Dedifferentiated amniotic fluid mesenchymal stem cell (primary cell): ENCODE measurements around the gene UGT3A1.
"Not testable (repeated sequence)": the region's sequence is repeated elsewhere in the genome, so short reads cannot be mapped to it uniquely, and the experiment has no call there.

Experiments used
- DNase-seq: peaks from one replicate; pipeline ENCODE4 v3.0.0-alpha.2; 2016; ENCODE audit errors: extremely low spot score

Gene UGT3A1

DNA sequence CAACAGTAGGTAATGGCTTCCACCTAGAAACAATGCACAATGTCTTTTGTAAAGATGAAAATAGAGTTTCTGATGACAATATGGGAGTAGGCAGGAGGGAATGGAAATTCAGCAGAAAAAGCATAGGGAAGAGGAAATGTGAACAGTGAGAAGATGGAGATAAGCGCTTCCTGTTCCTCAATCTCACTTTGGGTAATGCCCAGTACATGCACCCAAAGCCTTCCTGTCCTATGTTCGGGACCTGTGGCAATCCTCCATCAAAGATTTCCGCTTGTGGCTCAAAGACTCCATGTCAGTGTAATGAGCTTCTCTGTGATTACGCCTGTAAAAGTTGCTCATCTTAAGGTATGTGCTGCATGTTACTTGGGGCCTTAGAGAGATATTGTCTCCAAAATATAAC is 2.7 kb downstream of the UGT3A1 start:
- no peak for DNase-seq

DNA sequence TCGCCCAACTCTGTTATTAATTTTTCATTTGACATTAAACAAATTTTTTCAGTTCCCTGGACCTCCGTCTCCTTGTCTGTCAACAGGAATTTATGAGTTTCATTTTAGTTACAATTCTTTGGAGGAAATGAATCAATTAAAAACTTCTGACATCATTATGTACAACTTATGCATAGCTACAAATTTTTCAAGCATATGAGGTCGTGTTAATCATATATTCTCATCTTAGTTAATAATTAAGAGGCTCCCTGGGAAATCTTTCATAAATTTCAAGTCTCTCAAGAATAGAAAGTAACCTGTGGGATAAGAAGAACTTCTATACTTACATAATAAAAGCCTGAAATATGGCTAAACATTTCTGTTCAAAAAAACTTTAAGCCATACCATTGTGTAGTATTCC is 3.4 kb downstream of the UGT3A1 start:
- no peak for DNase-seq

DNA sequence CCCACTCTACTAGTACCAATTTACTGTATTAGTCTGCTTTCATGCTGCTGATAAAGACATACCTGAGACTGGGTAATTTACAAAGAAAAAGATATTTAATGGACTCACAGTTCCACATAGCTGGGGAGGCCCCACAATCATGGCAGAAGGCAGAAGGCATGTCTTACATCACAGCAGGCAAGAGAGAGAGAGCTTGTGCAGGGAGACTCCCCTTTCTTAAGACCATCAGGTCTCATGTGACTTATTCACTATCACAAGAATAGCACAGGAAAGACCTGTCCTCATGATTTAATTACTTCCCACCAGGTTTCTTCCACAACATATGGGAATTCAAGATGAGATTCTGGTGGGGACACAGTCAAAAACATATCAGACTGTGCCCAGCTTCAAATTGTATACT is 11.5 kb downstream of the UGT3A1 start:
- DNase-seq: no peak

DNA sequence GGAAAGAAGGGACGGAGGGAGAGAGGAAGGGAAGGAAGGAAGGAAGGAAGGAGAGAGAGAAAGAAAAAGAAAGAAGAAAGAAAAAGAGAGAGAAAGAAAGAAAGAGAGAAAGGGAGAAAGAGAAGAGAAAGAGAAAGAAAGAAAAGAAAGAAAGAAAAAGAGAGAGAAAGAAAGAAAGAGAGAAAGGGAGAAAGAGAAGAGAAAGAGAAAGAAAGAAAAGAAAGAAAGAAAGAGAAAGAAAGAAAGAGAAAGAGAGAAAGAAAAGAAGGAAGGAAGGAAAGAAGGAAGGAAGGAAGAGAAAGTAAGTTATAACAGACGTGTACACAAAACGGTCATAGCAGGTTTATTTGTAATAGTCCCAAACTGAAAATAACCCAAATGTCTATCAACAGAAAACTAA is 14.3 kb downstream of the UGT3A1 start:
- DNase-seq: not testable (repeated sequence)

DNA sequence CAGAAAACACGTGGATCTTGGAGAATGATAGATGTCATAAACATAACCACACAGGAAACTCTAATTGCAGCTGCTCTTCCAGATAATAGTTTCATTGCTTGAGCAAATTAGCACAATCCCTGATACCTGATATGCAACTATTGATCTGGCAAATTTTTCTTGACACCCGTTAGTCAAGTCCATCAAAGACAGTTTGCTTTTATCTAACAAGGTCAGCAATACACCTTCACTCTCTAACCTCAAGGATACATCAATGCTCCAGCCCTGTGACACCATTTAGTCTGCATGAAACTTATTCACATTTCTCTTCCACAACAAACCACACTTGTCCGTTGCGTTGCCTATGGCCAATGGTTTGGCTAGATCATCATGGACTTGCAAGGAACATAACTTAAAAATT is 16.6 kb downstream of the UGT3A1 start:
- DNase-seq: no peak

DNA sequence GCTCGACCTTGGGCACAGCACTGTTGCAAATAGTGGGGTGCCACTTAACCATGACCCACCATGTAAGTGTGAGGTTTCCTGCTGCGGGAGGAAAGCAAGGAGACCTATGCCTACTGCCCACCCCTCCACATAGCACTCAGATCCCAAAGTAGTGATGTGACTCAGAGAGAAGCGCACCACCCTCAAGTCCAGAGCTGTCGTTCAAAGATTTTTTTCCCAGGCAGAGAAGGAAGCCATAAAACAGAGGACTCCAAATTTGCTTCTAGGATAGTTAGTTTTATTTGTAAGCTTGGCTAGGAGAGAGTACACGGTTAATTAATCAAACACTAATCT is 19.3 kb downstream of the UGT3A1 start:
- no peak for DNase-seq

DNA sequence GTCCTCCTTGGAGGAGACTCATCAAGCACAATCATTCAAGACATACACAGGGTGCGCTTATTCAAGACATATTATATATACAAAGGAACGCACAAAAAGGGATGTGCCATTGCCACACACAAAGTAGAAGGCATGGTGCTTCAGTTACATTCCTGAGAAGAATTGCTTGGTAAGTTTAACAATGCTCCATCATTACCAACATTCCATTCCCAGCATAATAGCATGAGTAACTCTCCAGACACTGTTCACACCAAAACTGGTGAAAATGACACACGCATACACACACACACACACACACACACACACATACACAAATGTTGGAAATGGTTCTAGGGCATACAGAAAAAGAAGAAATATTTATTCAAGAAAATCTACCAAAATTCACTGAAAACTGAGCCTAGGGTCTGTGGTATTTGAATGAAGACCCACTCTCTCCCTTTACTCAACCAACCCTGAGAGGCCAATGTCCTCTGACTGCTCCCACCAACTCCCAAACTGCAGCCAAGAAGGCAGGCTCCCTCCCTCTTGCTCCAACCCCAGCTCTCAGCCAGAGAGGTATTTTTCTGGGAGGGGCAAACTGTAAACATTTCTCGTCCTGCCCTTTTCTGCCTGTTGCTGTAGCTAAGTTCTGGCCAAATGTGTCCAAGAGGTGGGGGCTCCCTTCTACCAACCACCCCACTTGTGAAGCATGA is 19.9 kb downstream of the UGT3A1 start:
- no peak for DNase-seq

DNA sequence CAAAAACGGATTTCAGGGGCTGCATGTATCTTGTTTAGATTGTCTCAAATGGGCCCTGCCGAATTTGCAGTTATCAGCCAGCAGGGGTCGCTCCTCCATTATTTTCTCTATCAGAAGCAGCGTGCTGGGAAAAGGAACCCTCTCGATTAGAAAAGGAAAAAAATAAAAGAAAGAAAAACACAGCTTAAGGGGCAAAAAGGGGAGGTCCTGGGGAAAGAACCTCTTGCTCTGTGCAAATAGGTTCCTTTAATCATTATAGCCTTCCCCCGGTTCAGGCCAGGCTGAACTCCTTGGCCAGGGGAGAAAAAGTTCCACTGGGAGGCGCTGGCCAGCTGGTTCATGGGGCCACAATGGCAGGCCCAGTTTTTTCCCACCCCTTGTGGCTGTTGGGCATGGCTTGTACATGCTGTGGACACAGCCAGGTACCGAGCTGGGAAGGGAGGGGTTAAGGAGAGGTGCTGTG is 27.8 kb downstream of the UGT3A1 start:
- DNase-seq: no peak

DNA sequence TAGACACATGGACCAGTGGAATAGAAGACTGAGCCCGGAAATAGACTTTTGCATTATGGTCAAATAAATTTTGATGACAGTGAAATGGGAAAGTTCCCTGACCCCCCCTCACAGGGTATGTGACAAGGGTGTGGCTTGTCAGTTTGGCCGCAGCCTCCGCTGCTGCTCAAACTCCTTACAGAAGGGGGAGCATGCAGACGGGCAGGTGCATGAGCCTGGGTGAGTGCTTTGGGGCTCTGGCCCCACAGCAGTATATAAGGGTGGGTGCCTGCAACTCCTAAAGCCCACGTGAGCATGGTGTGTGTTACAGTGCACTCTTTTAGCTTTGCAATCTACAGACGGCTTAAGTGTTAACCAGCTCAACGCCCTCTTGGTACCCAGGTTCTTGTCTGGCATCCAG is 30.9 kb downstream of the UGT3A1 start:
- no peak for DNase-seq

DNA sequence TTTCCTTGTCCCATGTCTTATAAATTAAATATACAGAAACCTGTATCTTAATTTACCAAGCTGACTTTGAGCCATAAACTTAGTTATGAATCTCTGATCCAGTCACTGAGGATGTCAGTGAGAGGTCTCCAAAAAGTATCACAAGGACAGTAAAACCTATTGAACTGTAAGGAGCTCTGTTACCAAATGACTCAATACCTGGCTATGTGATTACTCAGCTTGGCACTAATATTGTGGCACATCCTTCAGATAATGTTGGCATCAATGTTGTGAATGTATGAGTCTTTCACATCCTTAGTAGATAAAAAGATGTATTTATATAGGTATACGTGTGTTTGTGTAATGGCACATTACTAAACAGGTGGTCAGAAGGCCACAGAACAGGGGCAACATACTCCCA is 34.8 kb downstream of the UGT3A1 start:
- DNase-seq: no peak

DNA sequence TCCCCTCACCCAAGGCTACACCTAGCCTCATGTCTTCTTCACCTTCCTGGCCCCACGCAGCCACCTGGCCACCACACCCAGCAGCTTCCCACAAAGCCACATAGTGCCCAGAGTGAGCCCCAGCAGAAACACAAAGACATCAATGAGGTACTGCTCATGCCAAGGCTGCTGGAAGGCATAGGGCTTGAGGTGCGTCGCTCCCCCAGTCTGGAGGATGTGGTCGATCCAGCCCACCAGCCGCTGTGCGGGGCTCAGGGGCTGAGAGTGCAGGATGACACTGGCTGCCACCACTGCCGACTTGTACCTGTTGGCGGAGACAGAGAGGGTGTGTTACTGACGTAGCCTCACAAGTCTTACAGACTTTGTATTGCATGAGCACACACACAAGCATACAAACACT is 37.0 kb downstream of the UGT3A1 start:
- DNase-seq: no peak

DNA sequence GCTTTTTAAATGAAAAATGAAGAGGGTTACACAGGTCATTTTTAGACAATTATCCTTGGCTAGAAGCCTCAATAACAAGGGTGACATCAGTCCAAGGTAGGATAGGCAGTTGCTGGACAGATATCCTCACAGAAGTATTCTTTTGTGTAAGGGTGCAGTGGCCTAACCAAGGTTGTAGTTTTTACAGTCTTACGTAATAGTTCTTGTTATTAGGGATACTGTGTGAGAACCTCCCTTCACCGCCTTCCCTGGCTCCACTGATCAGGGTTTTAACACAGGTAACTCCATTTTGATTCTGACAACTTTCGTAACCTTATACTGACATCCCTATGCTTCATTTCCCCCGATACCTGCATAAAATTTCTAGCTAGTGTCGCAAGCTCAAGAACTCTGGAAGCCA is 44.1 kb downstream of the UGT3A1 start:
- DNase-seq: no peak

DNA sequence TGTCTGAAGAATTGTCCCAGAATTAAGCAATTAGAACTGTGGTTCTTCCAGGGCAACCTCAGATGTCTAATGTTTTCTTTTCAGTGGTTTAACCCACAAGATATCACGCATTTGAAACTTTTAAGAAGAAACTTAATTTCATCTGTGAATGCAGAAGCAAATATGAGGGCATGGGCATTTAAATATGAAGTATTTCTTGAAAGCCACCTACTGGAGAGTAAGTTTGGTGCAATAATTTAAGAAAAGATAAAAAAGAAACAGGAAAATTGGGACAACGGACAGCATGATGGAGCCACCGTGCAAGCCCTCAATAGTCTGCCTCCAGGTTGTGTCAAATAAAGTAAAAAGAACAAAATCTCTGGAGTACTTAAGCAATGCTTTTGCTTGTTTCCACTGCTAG is 51.6 kb downstream of the UGT3A1 start:
- DNase-seq: no peak

DNA sequence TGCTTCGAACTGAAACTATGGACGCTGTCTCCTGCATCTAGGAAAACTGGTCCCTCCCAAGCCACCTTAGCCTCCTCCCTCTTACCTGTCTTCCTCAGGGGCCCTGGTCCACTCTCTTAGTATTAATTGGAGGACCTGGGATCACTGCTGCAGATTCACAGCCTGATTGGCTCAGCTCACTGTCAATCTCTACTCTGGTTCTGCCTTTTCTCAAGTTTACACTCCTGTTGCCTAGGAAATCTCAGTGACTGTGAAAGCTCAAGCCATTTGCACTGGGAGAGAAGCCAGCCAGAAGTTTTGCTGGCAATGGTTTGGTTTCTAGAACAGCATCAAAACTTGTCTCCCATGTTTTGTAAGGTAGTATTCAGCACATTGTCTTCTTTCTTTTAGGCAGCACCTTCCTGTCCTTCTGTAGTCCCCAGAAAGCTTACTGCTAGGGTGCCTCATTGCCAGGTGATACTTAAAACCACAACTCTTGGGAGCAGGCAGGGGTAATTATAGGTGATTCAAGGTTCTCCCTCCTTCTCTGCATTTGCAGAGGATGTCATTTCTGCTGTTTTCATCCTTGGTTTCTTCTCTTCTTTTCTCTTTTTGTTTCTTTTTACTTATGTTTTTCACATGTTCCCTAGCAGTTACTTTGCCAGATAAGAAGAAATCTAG is 52.5 kb downstream of the UGT3A1 start, which contains the start of gene CAPSL:
CAPSL (minus strand) TSS at position 55 of the 660 bp plus-strand sequence. CDS start 17,502 bp downstream, outside the sequence.
- DNase-seq: peak; percentile 74

DNA sequence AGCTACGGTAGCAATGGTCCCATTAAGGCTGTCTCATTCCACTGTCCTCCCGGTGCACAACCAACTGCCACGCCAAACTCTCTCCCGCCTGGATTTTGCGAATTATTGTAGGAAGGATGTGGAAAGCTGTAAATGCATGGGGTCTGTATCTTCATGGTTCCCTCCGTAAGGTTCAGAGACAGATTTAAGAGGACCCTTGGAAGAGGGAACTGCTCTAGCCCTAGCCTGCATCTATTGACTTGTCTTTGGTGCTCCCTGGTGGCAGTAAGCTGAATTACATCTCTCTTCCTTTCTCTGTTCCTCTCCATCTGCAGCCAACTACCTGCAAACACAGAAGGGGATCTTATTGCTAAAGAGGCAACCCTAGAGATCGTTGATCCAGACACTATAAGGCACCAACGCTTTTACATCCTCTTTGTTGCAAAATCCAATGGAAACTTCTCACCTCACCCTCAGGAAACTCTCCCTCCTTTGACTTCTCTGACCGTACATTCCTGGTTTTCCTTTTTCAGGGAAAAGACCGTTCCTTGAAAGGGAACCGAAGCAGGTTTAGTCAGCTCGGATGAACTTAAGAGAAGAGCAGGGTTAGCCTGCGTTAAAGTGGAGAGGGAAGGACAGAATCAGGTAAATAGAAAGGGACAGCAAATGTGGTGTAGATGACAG is 64.7 kb downstream of the UGT3A1 start:
- peak; percentile 47 for DNase-seq

DNA sequence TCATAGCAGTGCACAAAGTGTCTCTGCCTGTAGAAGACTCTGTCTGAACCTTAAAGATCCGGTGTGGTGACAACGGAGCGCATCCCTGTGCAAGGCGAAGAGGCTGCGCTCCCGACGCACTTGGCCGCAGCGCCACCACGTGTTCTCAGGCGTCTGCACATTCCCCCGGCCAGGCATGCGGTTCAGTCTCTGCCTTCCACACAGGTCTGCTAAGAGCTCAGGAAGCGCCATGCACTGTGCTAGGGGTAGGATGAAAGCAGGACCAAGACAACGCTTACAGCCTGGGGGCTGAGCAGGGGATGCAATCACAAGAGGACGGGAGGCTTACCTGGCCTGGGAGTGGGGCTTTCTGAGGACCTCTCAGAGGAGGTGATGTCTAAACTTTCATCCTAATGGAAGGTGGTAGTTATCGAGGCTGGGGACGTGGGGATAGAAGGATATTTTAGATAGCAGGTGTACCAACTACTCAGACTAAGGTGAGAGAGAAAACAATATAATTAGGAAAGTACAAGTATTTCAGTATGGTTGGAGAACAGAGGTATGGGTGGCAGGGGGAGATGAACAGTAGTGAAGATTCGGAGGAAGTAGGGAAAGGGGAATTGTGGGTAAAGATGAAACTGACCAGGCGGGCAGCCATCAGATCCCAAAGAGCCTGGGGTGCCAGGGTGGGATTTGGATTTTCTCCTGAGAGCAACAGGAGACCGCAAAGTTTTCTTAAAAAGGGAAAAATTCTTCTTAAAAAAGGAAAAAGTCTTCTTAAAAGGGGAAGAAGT is 66.1 kb downstream of the UGT3A1 start:
- DNase-seq: peak; percentile 45

DNA sequence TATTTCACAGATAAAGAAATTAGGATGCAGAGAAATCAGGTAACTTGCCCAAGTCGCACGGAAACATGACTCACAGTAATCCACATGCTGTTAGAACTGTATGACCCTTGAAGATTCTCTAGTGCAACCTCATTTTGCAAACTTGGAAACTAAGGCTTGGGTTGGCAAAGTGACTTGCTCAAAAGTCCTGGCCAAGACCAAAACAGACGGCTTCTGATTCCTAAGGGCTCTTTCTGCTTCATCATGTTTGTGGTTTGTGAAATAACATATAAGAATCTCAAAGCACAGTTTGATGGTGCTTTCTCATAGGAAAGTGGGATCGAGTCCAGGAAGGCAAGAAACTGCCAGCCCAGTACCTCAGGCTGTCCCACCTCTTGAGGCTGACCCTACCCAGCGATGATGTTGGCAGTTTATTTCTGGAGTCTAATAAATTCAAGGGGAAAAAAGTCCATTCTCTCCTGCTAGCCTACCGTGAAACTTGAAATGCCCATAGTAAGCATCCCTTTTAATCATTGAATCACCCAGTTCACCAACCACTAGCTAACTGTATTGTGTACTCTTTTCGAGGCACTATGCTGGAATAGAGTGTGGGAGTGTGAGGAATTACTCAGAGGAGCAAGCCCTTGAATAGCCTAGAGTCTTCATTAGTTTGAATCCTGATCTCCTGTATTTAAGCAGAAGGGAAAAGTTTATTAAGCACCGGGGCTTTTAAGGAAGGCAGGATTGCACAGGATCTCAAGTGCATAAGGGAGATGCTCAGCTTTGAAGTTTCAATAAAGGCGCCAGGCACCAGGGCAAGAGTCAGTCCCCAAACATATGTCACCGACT is 66.9 kb downstream of the UGT3A1 start:
- DNase-seq: peak; percentile 56

DNA sequence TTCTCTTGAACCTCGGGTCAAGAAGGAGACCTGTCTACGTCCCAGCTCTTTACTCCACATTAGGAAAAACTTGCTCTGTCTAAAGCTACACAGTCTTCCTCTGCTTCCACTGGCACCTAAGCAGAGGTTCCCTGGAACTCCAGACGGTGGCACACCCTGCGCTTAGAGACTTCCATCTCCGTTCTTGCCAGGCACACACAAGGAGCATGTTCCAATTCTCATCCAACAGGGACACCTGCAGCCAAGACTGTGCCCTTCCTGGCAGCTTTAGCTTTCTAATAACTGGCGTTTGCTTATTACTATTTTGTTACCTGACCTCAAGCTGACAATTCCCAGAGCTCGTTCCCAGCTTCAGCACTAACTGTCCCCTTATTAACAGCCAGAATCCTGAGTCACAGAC is 68.7 kb downstream of the UGT3A1 start:
- DNase-seq: no peak

DNA sequence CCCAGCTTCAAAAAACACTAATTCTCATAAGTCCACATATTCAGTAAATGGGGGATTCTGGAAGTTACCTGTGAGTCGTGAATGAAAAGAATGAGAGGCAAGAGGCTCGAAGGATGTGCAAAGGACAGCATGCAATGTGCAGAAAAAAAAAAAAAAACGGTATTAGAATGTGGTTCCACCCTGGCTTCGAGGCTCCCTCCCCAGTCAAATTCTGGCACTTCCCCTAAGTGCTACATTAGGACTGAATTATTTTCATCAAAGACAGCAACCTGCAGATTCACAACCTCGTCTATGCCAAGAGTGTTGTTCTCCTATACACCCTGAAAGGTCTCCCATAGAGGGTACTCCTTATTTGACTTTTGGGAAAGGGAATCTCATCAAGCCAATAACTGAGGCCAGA is 69.3 kb downstream of the UGT3A1 start:
- DNase-seq: no peak

DNA sequence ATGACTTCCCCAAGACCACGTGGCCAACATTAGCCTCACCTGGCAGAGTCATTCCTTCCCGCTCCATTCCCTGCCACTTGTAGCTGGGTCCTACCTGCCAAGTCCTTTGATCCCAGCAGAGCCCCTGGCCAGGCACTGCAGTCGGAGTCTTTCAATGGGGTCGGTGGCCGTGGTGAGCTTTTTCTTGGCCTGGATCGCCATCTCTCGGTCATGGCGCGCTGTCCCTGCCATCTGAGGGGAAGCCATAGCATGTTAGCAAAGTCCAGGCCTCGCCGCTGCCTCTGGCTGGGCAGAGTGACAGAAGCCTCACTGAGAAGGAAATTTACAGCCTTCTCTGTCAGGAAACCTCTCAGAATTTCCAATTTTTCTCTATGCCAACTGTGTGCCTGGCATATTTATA is 70.3 kb downstream of the UGT3A1 start:
- no peak for DNase-seq

DNA sequence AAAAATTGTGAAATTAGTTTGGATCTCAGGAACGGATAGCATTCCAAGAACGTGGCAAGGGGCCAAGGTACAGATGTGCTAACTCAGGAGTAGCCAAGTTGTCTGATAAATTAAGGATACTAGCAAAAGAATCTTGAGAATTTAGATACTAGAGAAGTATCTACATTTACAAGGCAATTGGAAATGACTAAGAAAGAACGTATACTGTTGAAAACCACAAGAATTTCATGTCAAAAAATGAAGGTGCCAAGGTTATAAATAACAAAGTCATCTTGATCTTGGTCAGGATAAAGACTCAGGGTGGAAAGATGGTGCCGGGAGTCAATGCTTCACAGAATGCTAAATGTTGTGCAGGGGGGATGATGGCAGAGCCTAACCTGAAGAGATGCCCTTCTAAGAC is 72.0 kb downstream of the UGT3A1 start:
- DNase-seq: peak; percentile 47
